Breast epithelium (tissue), 4 donors: ENCODE data around the gene FBXW2. TPM values are rescaled to one million over a fixed set of nuclear protein-coding genes. Genes with fewer than 3 reads are reported as not detected.
"Not testable (repeated sequence)": the region's sequence is repeated elsewhere in the genome, so short reads cannot be mapped to it uniquely, and the experiment has no call there.

Experiments
- DNase-seq, 2 donors: peaks; one replicate each; pipeline ENCODE4 v3.0.0-alpha.2; 2019; ENCODE audit warnings: low spot score in 2 of 2
- H3K27ac ChIP-seq, 2 donors: fragments of 200-600 bp; sonication (generic) in 1 of 2; one replicate each; pipeline ENCODE4 v1.5.1; 2016 to 2019; ENCODE audit warnings: mild to moderate bottlenecking in 1 of 2
- H3K27me3 ChIP-seq, 2 donors: fragments of 200-600 bp; sonication (generic) in 1 of 2; one replicate each; pipeline versions ENCODE4 v1.5.1 to v1.6.0; 2017 to 2019; ENCODE audit warnings: control low read depth in 1 of 2, mild to moderate bottlenecking in 1 of 2
- H3K36me3 ChIP-seq: fragments of 200-600 bp; one replicate; pipeline ENCODE4 v1.5.1; 2019
- H3K4me1 ChIP-seq, 2 donors: fragments of 200-600 bp; sonication (generic); one replicate each; pipeline ENCODE4 v1.5.1; 2016 to 2019; ENCODE audit warnings: control low read depth in 1 of 2
- H3K4me3 ChIP-seq, 3 donors: fragments of 200-600 bp; sonication (generic); 1 replicate in 2 of 3; 2 replicates in 1 of 3; pipeline ENCODE4 v1.5.1; 2016 to 2019; ENCODE audit warnings: mild to moderate bottlenecking in 3 of 3, moderate library complexity in 2 of 3
- H3K9me3 ChIP-seq, 2 donors: fragments of 200-600 bp; sonication (generic) in 1 of 2; one replicate each; pipeline ENCODE4 v1.5.1; 2016 to 2019; ENCODE audit warnings: control low read depth in 1 of 2
- CTCF ChIP-seq, 3 donors: fragments of 450-650 bp; IDR thresholded peaks; one replicate each; pipeline ENCODE4 v1.5.1; 2016 to 2017; ENCODE audit warnings: antibody characterized with exemption in 3 of 3, mild to moderate bottlenecking in 3 of 3, moderate library complexity in 3 of 3
- POLR2A ChIP-seq: fragments of 450-650 bp; IDR thresholded peaks from one replicate; pipeline ENCODE4 v1.6.1; 2016; ENCODE audit warnings: antibody characterized with exemption, mild to moderate bottlenecking, moderate library complexity
- POLR2AphosphoS5 ChIP-seq, 3 donors: sonication (generic); formaldehyde crosslinking; IDR thresholded peaks; one replicate each; pipeline ENCODE4 v1.6.1; 2017; ENCODE audit warnings: antibody characterized with exemption in 3 of 3
- intact Hi-C: fragments of 100-400 bp; cut with DNase I; formaldehyde crosslinking; loops from one replicate; pipeline ENCODE4 v1.15.1; 2023; ENCODE audit warnings: low total_unique reads
- total RNA-seq, 3 donors: library from RNA; depleted of rRNA; stranded (reverse); fragments of >200 nt; gene quantifications; one replicate each; pipeline ENCODE4 v1.1.0, GENCODE V29; 2016

The FBXW2 gene
- total RNA-seq, 3 donors from 2014 or later, result 44.9 to 49.9 (median 49.8) TPM

DNA sequence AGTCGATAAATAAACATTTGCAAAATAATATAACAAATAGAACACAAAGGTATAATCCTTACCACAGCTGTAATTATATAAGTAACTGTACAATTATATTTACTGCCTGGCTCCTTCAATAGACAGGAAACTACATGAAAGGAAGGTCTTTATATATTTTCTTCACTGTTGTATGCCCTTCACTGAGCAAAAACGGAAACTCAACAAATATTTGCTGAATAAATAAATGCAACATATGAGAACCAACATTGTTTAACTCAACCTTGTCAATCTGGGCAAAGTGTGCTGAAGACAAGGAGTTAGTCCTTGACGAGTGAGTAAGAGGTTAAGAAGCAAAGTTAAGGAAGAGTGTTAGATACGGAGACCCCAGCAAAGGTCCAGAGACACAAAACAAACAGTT is 26.9 kb upstream of the FBXW2 start:
- Histone ChIP-seq H3K9me3 (no peaks in the 10 kb centered on the region), H3K36me3 (peaks cover 7% of the 10 kb centered on the region), H3K4me1 (no peaks in the 10 kb centered on the region), H3K27ac (no peak overlapping the region), H3K27me3 (no peaks in the 10 kb centered on the region), H3K4me3 (no peak overlapping the region)
- TF ChIP-seq POLR2AphosphoS5 (IDR thresholded peaks at IDR 0.05) (no peak), CTCF (IDR thresholded peaks at IDR 0.05) (no peak), POLR2A (no peak)
- intact Hi-C loops, result no loop called here
- no peak for DNase-seq

DNA sequence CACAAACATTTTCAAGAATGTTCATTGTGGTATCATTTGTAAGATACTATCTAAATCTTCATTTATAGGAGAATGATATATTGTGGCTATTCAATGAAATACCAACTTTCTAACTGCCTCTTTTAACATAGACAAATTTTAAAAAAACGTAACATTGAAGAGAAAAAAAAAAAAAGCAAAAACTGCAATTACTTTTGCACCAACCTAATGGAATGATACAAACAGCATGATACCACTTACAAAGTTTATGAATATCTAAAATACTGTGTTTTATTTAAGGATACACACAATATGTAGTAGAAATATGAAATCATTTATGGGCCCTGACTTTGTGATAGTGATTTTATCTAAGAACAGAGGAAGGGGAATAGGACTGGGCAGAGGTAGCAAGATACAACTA is 25.4 kb upstream of the FBXW2 start:
- Histone ChIP-seq H3K9me3 (no peaks in the 10 kb centered on the region), H3K4me1 (no peaks in the 10 kb centered on the region), H3K27ac (no peak overlapping the region), H3K27me3 (no peaks in the 10 kb centered on the region), H3K36me3 (peaks cover 7% of the 10 kb centered on the region), H3K4me3 (no peak overlapping the region)
- no peak for TF ChIP-seq POLR2AphosphoS5 (IDR thresholded peaks at IDR 0.05)
- no peak for TF ChIP-seq CTCF (IDR thresholded peaks at IDR 0.05)
- TF ChIP-seq POLR2A, result no peak
- intact Hi-C loops, result no loop called here
- no peak for DNase-seq

GRCh38 chr9:120815075-120815474 is 21.9 kb upstream of the FBXW2 start:
- Histone ChIP-seq H3K27me3 (no peaks in the 10 kb centered on the region), H3K36me3 (peaks cover 7% of the 10 kb centered on the region), H3K4me1 (no peaks in the 10 kb centered on the region), H3K27ac (no peak overlapping the region), H3K4me3 (no peak overlapping the region), H3K9me3 (peaks cover 0 to 7% of the 10 kb centered on the region in 2 donors)
- no peak for DNase-seq
- intact Hi-C loops, result no loop called here
- TF ChIP-seq POLR2A (no peak), CTCF (IDR thresholded peaks at IDR 0.05) (no peak), POLR2AphosphoS5 (IDR thresholded peaks at IDR 0.05) (no peak)

GRCh38 chr9:120808931-120809330 is 15.7 kb upstream of the FBXW2 start:
- H3K4me1 ChIP-seq, result no peaks in the 10 kb centered on the region
- intact Hi-C loops, result no loop called here
- no peak overlapping the region for H3K27ac ChIP-seq
- no peaks in the 10 kb centered on the region for H3K36me3 ChIP-seq
- H3K4me3 ChIP-seq, result no peak overlapping the region
- peaks cover 16 to 48% of the 10 kb centered on the region in 2 donors for H3K9me3 ChIP-seq
- DNase-seq, result no peak
- no peak for TF ChIP-seq CTCF (IDR thresholded peaks at IDR 0.05)
- TF ChIP-seq POLR2AphosphoS5 (IDR thresholded peaks at IDR 0.05), result no peak
- no peak for TF ChIP-seq POLR2A
- no peaks in the 10 kb centered on the region for H3K27me3 ChIP-seq

GRCh38 chr9:120807607-120808379 is 14.6 kb upstream of the FBXW2 start:
- Histone ChIP-seq H3K4me3 (no peak overlapping the region), H3K27ac (no peak overlapping the region), H3K27me3 (no peaks in the 10 kb centered on the region), H3K4me1 (no peaks in the 10 kb centered on the region), H3K36me3 (no peaks in the 10 kb centered on the region), H3K9me3 (peaks cover 16 to 48% of the 10 kb centered on the region in 2 donors)
- intact Hi-C loops, result no loop called here
- TF ChIP-seq CTCF (IDR thresholded peaks at IDR 0.05) (no peak), POLR2AphosphoS5 (IDR thresholded peaks at IDR 0.05) (no peak), POLR2A (no peak)
- DNase-seq, result no peak

GRCh38 chr9:120804784-120805363 is 11.7 kb upstream of the FBXW2 start:
- intact Hi-C loops, H3K36me3 ChIP-seq, H3K27me3 ChIP-seq, H3K27ac ChIP-seq, H3K4me1 ChIP-seq, H3K4me3 ChIP-seq, DNase-seq: not testable (repeated sequence)
- peaks cover 16 to 41% of the 10 kb centered on the region in 2 donors for H3K9me3 ChIP-seq
